Astrocyte of the cerebellum (primary cell): ENCODE data around the gene STOM.

Experiments
- DNase-seq: peaks from one replicate; pipeline ENCODE4 v3.0.0-alpha.2; 2011; ENCODE audit warnings: low read depth
- H3K4me3 ChIP-seq: 2 replicates; pipeline ENCODE4 v1.5.1; 2011; ENCODE audit warnings: mild to moderate bottlenecking, low read depth, low read length, moderate library complexity
- in situ Hi-C: cut with HindIII; loops from 2 replicates; pipeline ENCODE4 v1.10.0; 2017; ENCODE audit warnings: low sequenced_read_pairs
- TF ChIP-seq, protein P1 (sequence below): IDR thresholded peaks from 2 replicates; pipeline ENCODE4 v1.5.1; 2012; ENCODE audit warnings: low read length, low read depth, moderate library complexity, mild to moderate bottlenecking; ENCODE audit errors: missing control alignments

STOM gene

DNA sequence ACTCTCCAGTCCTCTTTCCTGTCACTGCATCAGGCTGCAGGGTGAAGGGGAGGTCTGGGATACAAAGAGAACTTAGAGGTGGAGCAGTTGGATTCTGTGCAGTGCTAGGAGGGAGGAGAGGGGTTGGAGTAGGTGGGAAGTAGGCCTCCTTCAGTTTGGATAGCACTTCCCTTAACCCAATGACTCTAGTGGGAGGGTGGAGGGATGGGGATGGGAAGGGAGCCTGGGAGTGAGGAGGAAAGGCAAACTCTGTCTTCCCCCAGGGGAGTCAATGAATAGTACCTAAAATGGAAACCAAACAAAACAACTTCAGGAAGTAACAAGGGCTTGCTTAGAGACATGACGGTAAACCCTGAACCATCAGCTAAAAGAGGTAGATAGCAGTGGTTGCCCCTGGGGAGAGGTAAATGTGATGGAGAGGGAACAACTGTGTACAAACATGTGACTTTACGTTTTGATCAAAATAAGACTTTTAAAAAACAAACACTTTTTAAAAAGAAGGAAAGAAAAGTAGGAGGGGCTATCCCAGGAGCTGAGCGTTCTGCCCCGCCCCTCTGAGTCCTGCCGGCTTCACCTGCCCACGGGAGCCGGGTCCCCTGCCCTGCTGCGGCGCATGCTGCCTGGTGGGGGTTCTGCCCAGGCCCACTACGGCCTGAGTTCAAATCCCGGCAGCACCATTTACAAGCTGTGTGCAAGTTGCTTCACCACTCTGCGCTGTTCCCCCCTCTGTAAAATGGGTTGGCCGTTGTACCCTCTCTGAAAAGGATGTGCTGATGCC, 71.2 kb downstream of the STOM start:
- no peak for DNase-seq
- in situ Hi-C loops = no loop called here
- H3K4me3 ChIP-seq = peak overlapping the region; percentile 28
- TF ChIP-seq, protein P1, sequence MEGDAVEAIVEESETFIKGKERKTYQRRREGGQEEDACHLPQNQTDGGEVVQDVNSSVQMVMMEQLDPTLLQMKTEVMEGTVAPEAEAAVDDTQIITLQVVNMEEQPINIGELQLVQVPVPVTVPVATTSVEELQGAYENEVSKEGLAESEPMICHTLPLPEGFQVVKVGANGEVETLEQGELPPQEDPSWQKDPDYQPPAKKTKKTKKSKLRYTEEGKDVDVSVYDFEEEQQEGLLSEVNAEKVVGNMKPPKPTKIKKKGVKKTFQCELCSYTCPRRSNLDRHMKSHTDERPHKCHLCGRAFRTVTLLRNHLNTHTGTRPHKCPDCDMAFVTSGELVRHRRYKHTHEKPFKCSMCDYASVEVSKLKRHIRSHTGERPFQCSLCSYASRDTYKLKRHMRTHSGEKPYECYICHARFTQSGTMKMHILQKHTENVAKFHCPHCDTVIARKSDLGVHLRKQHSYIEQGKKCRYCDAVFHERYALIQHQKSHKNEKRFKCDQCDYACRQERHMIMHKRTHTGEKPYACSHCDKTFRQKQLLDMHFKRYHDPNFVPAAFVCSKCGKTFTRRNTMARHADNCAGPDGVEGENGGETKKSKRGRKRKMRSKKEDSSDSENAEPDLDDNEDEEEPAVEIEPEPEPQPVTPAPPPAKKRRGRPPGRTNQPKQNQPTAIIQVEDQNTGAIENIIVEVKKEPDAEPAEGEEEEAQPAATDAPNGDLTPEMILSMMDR = no peak

DNA sequence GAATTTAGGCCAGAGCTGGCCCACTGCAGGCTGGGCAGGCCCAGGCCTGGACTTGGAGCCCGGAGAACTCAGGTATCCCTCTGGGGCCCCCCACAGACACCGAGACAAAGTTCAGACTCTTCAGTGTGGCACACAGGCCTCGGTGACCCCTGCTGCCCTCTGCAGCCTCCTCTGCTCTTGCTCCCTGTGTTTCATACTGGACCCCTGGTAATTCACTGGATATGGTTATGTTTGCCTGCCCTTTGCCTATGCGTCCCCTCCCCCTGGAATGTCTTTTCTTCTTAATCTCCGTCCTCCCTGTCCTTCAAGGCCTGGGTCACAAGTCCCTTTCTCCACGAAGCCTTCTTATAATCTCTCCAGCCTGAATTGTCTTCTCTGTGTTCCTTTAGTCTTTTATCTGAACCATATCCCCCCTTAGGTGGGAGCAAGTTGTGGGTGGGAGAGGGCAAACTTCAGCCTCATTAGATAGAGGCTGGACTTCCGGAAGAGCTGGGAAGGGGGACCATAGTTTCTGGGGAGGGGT, 72.0 kb downstream of the STOM start:
- no peak for DNase-seq
- TF ChIP-seq, protein P1 = no peak
- H3K4me3 ChIP-seq = no peak overlapping the region
- in situ Hi-C loops = no loop called here

DNA sequence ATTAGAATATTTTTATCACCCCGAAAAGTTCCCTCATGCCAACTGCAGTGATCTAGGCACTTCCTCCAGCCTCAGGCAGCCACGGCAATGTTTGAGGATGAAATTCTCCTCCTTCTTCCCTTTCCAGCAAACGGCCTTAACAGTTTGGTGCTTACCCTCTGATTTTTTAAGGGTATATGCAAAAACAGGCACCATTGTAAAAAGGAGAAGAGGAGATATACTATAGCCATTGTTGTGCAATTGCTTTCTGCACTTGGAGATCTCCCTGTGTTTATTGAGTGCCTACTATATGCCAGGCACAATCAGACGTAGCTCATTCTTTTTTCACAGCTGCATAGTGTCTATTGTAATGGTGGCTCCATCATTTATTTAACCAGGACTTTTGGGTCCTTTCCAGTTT, 72.7 kb downstream of the STOM start:
- DNase-seq = no peak
- TF ChIP-seq, protein P1 = no peak
- in situ Hi-C loops = no loop called here
- no peak overlapping the region for H3K4me3 ChIP-seq

DNA sequence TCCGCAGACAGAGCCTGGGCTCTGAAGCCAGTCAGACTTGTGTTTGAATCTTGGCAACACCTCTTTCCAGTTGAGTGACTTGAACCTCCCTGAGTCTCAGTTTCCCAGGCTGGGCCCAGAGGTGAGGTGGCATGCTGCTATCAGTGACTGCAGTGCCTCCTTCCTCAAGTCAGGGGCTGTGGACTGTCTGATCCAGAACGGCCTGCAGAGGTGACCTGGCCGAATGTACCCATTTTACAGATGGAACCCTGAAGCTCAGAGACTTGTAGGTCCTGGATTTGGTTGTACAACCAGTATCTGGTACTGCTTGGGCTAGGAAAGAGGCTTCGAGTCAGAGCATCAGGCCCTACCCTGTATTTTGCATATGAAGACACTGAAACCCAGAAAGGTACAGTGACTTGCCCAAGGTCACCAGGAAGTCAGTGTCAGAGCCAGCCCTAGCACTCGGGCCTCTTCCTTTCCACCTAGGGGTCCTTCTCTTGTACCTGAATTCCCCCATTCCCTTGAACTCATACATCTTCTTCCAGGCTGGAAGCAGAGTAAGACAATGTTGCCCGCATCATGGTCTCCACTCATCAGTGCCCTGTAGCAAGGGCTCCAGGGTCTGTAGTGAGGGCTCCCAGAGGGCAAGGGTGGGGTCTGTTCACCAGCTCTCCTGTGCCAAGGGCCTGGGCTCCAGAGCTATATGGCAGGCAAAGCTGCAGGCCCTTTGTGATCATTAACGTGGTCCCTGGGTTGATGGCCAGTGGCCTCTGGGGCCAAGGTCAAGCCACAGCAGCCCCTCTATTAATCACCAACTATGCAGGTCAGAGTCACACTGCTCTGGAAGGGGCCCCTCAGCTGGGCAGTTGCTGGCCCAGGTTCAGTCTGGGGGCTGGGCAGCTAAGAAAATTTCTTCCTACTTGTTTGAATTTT, 73.6 kb downstream of the STOM start:
- in situ Hi-C loops = no loop called here

DNA sequence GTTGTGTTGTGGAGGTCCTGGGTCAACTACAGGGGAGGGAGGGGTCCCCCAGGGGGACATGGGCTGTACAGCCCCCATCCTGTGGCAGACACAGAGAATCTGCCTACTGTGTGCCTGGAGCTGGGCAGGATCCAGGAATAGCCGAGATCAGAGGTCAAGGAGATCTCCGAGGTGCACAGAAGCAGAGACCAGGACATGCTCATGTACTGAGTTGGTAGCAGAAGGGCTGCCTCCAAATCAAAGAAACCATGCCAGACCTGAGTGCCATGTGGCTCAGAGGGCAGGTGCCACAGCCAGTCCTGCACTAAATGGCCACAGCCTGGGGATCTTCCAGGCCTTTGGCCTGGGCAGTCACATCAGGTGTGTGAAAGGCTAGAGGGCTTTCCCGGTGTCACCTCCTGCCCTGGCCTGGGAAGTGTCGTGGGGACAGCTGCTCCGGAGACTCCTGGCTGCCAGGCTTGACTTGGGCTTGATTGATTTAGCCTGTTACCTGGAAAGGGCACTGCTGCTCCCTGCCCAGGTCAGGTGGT, 74.3 kb downstream of the STOM start:
- no peak for DNase-seq
- TF ChIP-seq, protein P1 = no peak
- in situ Hi-C loops = no loop called here
- no peak overlapping the region for H3K4me3 ChIP-seq

More for the DNA sequence above, 73.6 kb downstream of the STOM start:
- no peak for DNase-seq
- no peak overlapping the region for H3K4me3 ChIP-seq
- TF ChIP-seq, protein P1 = no peak

DNA sequence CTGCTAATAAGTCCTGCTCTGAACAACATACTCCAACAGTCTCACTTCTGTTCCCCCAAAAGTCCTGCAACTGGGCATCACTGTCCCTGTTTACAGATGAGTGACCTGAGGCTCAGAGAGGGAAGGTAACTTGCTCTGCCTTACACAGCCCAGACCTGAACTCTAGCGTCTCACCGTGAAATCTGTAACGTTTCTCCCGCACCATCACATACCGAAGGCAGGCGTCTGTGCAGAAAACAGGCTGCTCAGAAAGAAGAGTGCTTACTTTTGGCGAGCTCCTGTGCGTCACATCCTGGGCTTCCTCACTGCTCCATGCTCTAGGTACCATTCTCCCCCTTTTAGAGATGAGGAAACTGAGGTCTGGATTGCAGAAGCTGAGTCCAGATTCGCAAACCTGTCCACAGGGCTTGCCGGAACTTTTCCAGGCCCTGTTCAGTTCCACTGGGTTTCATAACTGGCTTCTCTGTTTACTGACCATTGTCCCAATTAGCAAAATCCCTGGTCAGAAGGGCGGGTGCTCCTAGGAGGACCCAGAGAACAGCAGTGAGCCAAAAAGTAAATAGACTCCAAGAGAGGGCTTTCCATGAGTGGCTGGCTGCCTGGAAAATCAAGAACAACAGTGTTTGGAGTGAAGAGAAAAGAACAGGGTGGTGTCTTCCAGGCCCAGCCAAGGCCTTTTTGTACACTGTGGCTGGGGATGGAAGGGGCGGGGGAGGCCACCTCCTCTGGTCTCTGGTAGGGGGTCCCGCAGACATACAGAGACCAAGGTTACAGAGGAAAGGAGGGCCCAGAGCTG, 75.0 kb downstream of the STOM start:
- H3K4me3 ChIP-seq = no peak overlapping the region
- DNase-seq = no peak
- in situ Hi-C loops = no loop called here
- TF ChIP-seq, protein P1 = no peak
